Osteoblast (primary cell): ENCODE data around the gene HYOU1. TPM values are rescaled to one million over a fixed set of nuclear protein-coding genes. Genes with fewer than 3 reads are reported as not detected.
A peak's percentile ranks its signal among the peaks of the same experiment; 100 is the strongest.

ENCODE experiments used
- DNase-seq: peaks from one replicate; pipeline ENCODE4 v3.0.0; 2011; ENCODE audit warnings: low spot score, mixed read lengths; ENCODE audit not compliant: insufficient read length; ENCODE audit errors: missing footprints
- H2AFZ ChIP-seq: 2 replicates; pipeline ENCODE4 v1.6.0; 2011; ENCODE audit warnings: mild to moderate bottlenecking, low read length
- H3K27ac ChIP-seq: 2 replicates; pipeline ENCODE4 v1.5.1; 2011; ENCODE audit warnings: mild to moderate bottlenecking, low read depth, low read length, moderate library complexity
- H3K27me3 ChIP-seq: 2 replicates; pipeline ENCODE4 v1.6.0; 2012; ENCODE audit warnings: mild to moderate bottlenecking, control low read depth, inconsistent platforms, low read length, moderate library complexity; ENCODE audit not compliant: insufficient read depth
- H3K36me3 ChIP-seq: 2 replicates; pipeline ENCODE4 v1.5.1; 2011; ENCODE audit warnings: mild to moderate bottlenecking, low read length, control low read depth, moderate library complexity; ENCODE audit not compliant: insufficient read depth
- H3K4me1 ChIP-seq: 2 replicates; pipeline ENCODE4 v1.5.1; 2011; ENCODE audit warnings: mild to moderate bottlenecking, low read length, control low read depth, moderate library complexity; ENCODE audit not compliant: insufficient read depth
- H3K4me2 ChIP-seq: 2 replicates; pipeline ENCODE4 v1.6.0; 2011; ENCODE audit warnings: mild to moderate bottlenecking, low read length; ENCODE audit not compliant: insufficient read depth
- H3K4me3 ChIP-seq: fragments of 200-600 bp; sonication (generic); 3 replicates; pipeline ENCODE4 v1.5.1; 2012; ENCODE audit warnings: mild to moderate bottlenecking, low read length, inconsistent platforms; ENCODE audit not compliant: insufficient read depth
- H3K79me2 ChIP-seq: 2 replicates; pipeline ENCODE4 v1.6.0; 2012; ENCODE audit warnings: mild to moderate bottlenecking, low read length, control low read depth, inconsistent platforms; ENCODE audit not compliant: insufficient read depth
- H3K9me3 ChIP-seq: 2 replicates; pipeline ENCODE4 v1.5.1; 2011; ENCODE audit warnings: low read depth, low read length, control low read depth
- H4K20me1 ChIP-seq: 2 replicates; pipeline ENCODE4 v1.6.0; 2012; ENCODE audit warnings: mild to moderate bottlenecking, low read length, control low read depth; ENCODE audit not compliant: insufficient read depth
- CTCF ChIP-seq: IDR thresholded peaks from 2 replicates; pipeline ENCODE4 v1.5.1; 2011; ENCODE audit warnings: mild to moderate bottlenecking, low read depth, low read length, moderate library complexity; ENCODE audit errors: extremely low read depth
- total RNA-seq: library from RNA; depleted of rRNA; stranded (reverse); fragments of >200 nt; gene quantifications from 2 replicates; pipeline ENCODE4 v1.2.3, GENCODE V29; 2012

Gene HYOU1
- total RNA-seq, 1 donor = 117 TPM

DNA sequence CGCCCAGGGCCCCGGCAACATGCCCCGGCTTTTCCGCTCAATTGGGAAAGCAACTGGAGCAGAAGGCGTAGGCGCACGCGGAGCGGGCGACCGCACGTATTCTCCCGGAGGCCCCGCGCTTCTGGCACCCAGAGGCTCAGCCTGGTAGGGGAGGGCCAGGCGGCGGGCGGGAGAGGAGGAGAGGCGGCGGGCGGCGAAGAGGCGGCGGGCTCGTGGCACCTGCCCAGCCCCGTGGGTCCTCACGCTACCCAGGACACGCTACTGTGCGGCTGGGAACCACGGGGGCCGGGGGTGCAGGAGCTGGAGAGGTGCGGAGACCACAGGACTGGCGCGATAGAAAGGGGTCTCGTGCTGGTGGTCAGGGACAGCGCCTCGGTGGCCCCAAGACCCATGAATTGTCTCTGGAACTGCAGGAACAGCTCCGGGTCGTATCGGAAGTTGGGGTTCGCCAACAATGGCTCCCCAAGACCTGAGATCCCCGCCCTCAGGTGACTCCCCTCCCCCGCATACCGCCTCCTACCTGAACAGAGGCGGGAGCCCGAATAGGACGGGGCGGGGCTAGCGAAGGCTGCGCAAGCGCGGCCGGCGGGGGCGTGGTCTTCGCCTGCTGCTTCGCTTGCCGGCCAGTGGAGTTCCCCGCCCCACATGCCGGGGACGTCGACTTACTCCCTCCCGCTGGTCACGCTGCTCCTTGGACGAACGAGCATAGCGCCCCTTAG lies 26.5 kb downstream of the HYOU1 start, which contains the start of gene SLC37A4:
SLC37A4 (minus strand) TSS at position 549 of the 719 bp plus-strand sequence.
- no peaks in the 10 kb centered on the region for H3K36me3 ChIP-seq
- no peaks in the 10 kb centered on the region for H4K20me1 ChIP-seq
- no peaks in the 10 kb centered on the region for H3K79me2 ChIP-seq
- peak within 1 kb of the TSS; percentile 89 for H2AFZ ChIP-seq
- no peak within 1 kb of the TSS for H3K27ac ChIP-seq
- no peaks in the 10 kb centered on the region for H3K27me3 ChIP-seq
- H3K4me3 ChIP-seq = peak within 1 kb of the TSS; percentile 88
- no peak for TF ChIP-seq CTCF
- no peaks in the 10 kb centered on the region for H3K9me3 ChIP-seq
- DNase-seq = peak; percentile 99
- peak within 1 kb of the TSS; percentile 93 for H3K4me2 ChIP-seq
- H3K4me1 ChIP-seq = peaks cover 10% of the 10 kb centered on the region

GRCh38 chr11:119030029-119030328 lies 27.0 kb downstream of the HYOU1 start:
- Histone ChIP-seq H3K79me2 (no peaks in the 10 kb centered on the region), H3K36me3 (peaks cover 5% of the 10 kb centered on the region), H2AFZ (peak overlapping the region; percentile 89), H3K9me3 (no peaks in the 10 kb centered on the region), H3K27ac (no peak overlapping the region), H3K27me3 (no peaks in the 10 kb centered on the region), H4K20me1 (no peaks in the 10 kb centered on the region), H3K4me2 (peak overlapping the region; percentile 93), H3K4me3 (peak overlapping the region; percentile 88), H3K4me1 (peaks cover 10% of the 10 kb centered on the region)
- TF ChIP-seq CTCF = no peak
- DNase-seq = no peak

DNA sequence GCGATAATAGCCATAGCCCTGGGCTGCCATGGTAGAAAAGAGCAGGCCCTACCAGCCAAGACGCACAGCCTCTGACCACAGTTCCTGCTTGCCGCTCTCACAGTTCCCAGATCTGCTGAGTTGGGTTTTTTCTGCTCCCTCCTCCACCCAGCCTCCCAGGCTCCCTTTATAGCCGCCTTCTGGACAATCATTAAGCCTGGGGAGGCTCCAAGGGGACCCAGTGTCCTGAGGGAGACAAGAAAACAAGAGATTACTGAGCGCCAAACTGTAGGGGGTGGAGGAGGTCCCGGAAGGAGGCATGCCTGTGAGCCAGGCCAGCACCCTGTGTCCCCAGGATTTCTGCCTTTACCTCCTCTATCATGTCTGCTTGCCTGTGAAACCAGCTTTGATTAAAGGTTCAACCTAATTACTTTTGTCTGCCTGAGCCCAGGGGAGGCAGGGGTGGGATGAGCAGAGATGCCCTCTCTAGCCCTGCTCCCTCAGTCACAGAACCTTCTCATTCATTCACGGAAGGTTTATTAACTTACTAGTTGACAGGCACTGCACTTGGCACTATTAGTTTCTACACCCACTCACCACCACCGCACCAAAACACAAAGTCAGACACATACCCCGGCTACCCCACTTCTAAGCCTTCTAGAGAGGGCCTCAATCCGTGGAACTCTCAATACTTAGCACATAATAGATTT lies 27.5 kb downstream of the HYOU1 start:
- Histone ChIP-seq H3K79me2 (no peaks in the 10 kb centered on the region), H3K9me3 (no peaks in the 10 kb centered on the region), H3K36me3 (peaks cover 10% of the 10 kb centered on the region), H3K4me1 (peaks cover 10% of the 10 kb centered on the region), H3K27me3 (no peaks in the 10 kb centered on the region), H2AFZ (peak overlapping the region; percentile 89), H3K4me2 (peak overlapping the region; percentile 93), H3K27ac (no peak overlapping the region), H4K20me1 (peaks cover under 1% of the 10 kb centered on the region), H3K4me3 (peak overlapping the region; percentile 88)
- no peak for DNase-seq
- no peak for TF ChIP-seq CTCF

- Histone ChIP-seq H3K4me3 (no peak overlapping the region), H2AFZ (no peak overlapping the region), H3K36me3 (peaks cover 14% of the 10 kb centered on the region), H3K27ac (no peak overlapping the region), H3K9me3 (no peaks in the 10 kb centered on the region), H3K79me2 (no peaks in the 10 kb centered on the region), H3K4me2 (no peak overlapping the region), H3K27me3 (no peaks in the 10 kb centered on the region), H3K4me1 (peaks cover 10% of the 10 kb centered on the region), H4K20me1 (peaks cover 2% of the 10 kb centered on the region)
- no peak for DNase-seq
- TF ChIP-seq CTCF = no peak
These were observed 28.0 kb downstream of the HYOU1 start for GRCh38 chr11:119029069-119029339.
